SK-N-SH treated with all-trans-retinoic acid at 6 μM for 48 hours (cell line): ENCODE measurements around the gene GEMIN8.

Experiments used
- ATAC-seq: fragments of 200-7000 bp; cut with Tn5 transposase; 3 replicates; pipeline ENCODE4 v1.9.1; 2020; ENCODE audit warnings: mild to moderate bottlenecking, moderate library complexity
- ARNTL ChIP-seq: fragments of 450-650 bp; formaldehyde crosslinking; IDR thresholded peaks from 2 replicates; pipeline ENCODE4 v1.5.0; 2020; ENCODE audit warnings: low read depth, mild to moderate bottlenecking, moderate library complexity, borderline replicate concordance
- BACH2 ChIP-seq: fragments of 250-450 bp; sonication (Bioruptor Pico); IDR thresholded peaks from 2 replicates; pipeline ENCODE4 v1.9.0; 2021; ENCODE audit warnings: mild to moderate bottlenecking, borderline replicate concordance
- CSDC2 ChIP-seq: fragments of 250-450 bp; sonication (Bioruptor Pico); IDR thresholded peaks from 2 replicates; pipeline ENCODE4 v1.5.0; 2020; ENCODE audit warnings: mild to moderate bottlenecking, moderate library complexity
- ESRRG ChIP-seq: fragments of 250-450 bp; sonication (Bioruptor Pico); IDR thresholded peaks from 2 replicates; pipeline ENCODE4 v1.6.1; 2021; ENCODE audit warnings: mild to moderate bottlenecking
- GLIS3 ChIP-seq: fragments of 250-450 bp; sonication (Bioruptor Pico); IDR thresholded peaks from 2 replicates; pipeline ENCODE4 v1.5.0; 2020; ENCODE audit warnings: mild to moderate bottlenecking, moderate library complexity
- ISL1 ChIP-seq: fragments of 250-450 bp; sonication (Bioruptor Pico); IDR thresholded peaks from 2 replicates; pipeline ENCODE4 v2.1.2; 2022; ENCODE audit warnings: mild to moderate bottlenecking, moderate library complexity
- OSR1 ChIP-seq: fragments of 250-450 bp; sonication (Bioruptor Pico); IDR thresholded peaks from 2 replicates; pipeline ENCODE4 v1.8.0; 2022; ENCODE audit warnings: moderate library complexity, mild to moderate bottlenecking, inconsistent platforms
- PPARA ChIP-seq: fragments of 250-450 bp; sonication (Bioruptor Pico); IDR thresholded peaks from 2 replicates; pipeline ENCODE4 v1.5.0; 2020; ENCODE audit warnings: mild to moderate bottlenecking, borderline replicate concordance
- RARB ChIP-seq: fragments of 250-450 bp; sonication (Bioruptor Pico); IDR thresholded peaks from 2 replicates; pipeline ENCODE4 v1.8.0; 2021; ENCODE audit warnings: mild to moderate bottlenecking, moderate library complexity
- SNAI2 ChIP-seq: fragments of 250-450 bp; sonication (Bioruptor Pico); IDR thresholded peaks from 2 replicates; pipeline ENCODE4 v1.5.0; 2020; ENCODE audit warnings: mild to moderate bottlenecking, moderate library complexity
- TCF4 ChIP-seq: fragments of 250-450 bp; sonication (Bioruptor Pico); IDR thresholded peaks from 2 replicates; pipeline ENCODE4 v1.8.0; 2021; ENCODE audit warnings: mild to moderate bottlenecking, moderate library complexity, borderline replicate concordance
- TOX ChIP-seq: fragments of 250-450 bp; sonication (Bioruptor Pico); IDR thresholded peaks from 2 replicates; pipeline ENCODE4 v1.8.0; 2021; ENCODE audit warnings: mild to moderate bottlenecking, moderate library complexity, borderline replicate concordance
- ZC3H10 ChIP-seq: fragments of 250-450 bp; sonication (Bioruptor Pico); IDR thresholded peaks from 2 replicates; pipeline ENCODE4 v1.5.1; 2021; ENCODE audit warnings: mild to moderate bottlenecking, moderate library complexity
- ZFP3 ChIP-seq: fragments of 250-450 bp; sonication (Bioruptor Pico); IDR thresholded peaks from 2 replicates; pipeline ENCODE4 v1.5.0; 2020; ENCODE audit warnings: mild to moderate bottlenecking, moderate library complexity
- ZFP30 ChIP-seq: fragments of 450-650 bp; formaldehyde crosslinking; IDR thresholded peaks from 2 replicates; pipeline ENCODE4 v1.5.0; 2022; ENCODE audit warnings: mild to moderate bottlenecking, moderate library complexity
- ZNF565 ChIP-seq: fragments of 450-650 bp; formaldehyde crosslinking; conservative IDR thresholded peaks from 2 replicates; pipeline ENCODE4 v1.5.0; 2020; ENCODE audit warnings: low read depth, mild to moderate bottlenecking, moderate library complexity
- ZNF70 ChIP-seq: fragments of 450-650 bp; formaldehyde crosslinking; IDR thresholded peaks from 2 replicates; pipeline ENCODE4 v1.5.0; 2020; ENCODE audit warnings: mild to moderate bottlenecking, moderate library complexity
- ZNF8 ChIP-seq: fragments of 450-650 bp; formaldehyde crosslinking; IDR thresholded peaks from 2 replicates; pipeline ENCODE4 v1.5.0; 2020; ENCODE audit warnings: mild to moderate bottlenecking, moderate library complexity
- TF ChIP-seq, protein P1 (sequence below): fragments of 250-450 bp; sonication (Bioruptor Pico); IDR thresholded peaks from 2 replicates; pipeline ENCODE4 v1.8.0; 2021; ENCODE audit warnings: low read depth, mild to moderate bottlenecking, moderate library complexity, borderline replicate concordance
- TF ChIP-seq, protein P2 (sequence below): fragments of 250-450 bp; sonication (Bioruptor Pico); IDR thresholded peaks from 2 replicates; pipeline ENCODE4 v1.5.1; 2020; ENCODE audit warnings: low read depth, mild to moderate bottlenecking, moderate library complexity
- TF ChIP-seq, protein P3 (sequence below): fragments of 250-450 bp; sonication (Bioruptor Pico); IDR thresholded peaks from 2 replicates; pipeline ENCODE4 v1.5.0; 2020; ENCODE audit warnings: mild to moderate bottlenecking, moderate library complexity
- TF ChIP-seq, protein P4 (sequence below): fragments of 250-450 bp; sonication (Bioruptor Pico); IDR thresholded peaks from 2 replicates; pipeline ENCODE4 v1.8.0; 2020; ENCODE audit warnings: mild to moderate bottlenecking, moderate library complexity, borderline replicate concordance

The GEMIN8 gene

DNA sequence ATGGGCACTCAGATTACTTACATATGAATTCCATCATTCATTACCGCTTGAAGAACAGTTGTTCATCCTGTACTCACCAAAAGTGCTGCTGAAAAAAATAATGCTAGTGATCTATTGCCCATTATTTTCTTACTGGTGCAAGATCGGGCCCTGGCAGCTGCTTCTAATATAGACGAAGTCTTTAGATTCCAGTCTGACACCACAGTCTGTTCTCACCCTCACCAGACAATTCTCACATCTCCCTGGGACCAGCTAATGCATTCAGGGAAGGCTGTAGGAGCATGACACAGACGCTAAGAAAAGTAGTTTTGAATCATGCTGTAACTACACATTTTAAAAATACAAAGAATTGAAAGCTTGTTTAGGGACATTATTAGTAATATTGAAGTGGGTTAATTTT lies 13.8 kb downstream of the GEMIN8 start:
- ATAC-seq: peak; percentile 15; the same call in 1 of the 3 replicates
- TF ChIP-seq RARB (CRISPR knock-in tag) (no peak), ISL1 (no peak), ZNF70 (CRISPR knock-in tag) (no peak), ZNF8 (CRISPR knock-in tag) (no peak), GLIS3 (CRISPR knock-in tag) (no peak), ZFP30 (CRISPR knock-in tag) (no peak), ZFP3 (CRISPR knock-in tag) (no peak), OSR1 (CRISPR knock-in tag) (no peak), CSDC2 (no peak), ZNF565 (CRISPR knock-in tag) (no peak), ARNTL (CRISPR knock-in tag) (no peak), PPARA (CRISPR knock-in tag) (no peak), ZC3H10 (CRISPR knock-in tag) (no peak)
- TF ChIP-seq, protein P1, sequence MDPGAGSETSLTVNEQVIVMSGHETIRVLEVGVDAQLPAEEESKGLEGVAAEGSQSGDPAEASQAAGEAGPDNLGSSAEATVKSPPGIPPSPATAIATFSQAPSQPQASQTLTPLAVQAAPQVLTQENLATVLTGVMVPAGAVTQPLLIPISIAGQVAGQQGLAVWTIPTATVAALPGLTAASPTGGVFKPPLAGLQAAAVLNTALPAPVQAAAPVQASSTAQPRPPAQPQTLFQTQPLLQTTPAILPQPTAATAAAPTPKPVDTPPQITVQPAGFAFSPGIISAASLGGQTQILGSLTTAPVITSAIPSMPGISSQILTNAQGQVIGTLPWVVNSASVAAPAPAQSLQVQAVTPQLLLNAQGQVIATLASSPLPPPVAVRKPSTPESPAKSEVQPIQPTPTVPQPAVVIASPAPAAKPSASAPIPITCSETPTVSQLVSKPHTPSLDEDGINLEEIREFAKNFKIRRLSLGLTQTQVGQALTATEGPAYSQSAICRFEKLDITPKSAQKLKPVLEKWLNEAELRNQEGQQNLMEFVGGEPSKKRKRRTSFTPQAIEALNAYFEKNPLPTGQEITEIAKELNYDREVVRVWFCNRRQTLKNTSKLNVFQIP (CRISPR knock-in tag): no peak
- TF ChIP-seq, protein P2, sequence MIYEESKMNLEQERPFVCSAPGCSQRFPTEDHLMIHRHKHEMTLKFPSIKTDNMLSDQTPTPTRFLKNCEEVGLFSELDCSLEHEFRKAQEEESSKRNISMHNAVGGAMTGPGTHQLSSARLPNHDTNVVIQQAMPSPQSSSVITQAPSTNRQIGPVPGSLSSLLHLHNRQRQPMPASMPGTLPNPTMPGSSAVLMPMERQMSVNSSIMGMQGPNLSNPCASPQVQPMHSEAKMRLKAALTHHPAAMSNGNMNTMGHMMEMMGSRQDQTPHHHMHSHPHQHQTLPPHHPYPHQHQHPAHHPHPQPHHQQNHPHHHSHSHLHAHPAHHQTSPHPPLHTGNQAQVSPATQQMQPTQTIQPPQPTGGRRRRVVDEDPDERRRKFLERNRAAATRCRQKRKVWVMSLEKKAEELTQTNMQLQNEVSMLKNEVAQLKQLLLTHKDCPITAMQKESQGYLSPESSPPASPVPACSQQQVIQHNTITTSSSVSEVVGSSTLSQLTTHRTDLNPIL (CRISPR knock-in tag): no peak

DNA sequence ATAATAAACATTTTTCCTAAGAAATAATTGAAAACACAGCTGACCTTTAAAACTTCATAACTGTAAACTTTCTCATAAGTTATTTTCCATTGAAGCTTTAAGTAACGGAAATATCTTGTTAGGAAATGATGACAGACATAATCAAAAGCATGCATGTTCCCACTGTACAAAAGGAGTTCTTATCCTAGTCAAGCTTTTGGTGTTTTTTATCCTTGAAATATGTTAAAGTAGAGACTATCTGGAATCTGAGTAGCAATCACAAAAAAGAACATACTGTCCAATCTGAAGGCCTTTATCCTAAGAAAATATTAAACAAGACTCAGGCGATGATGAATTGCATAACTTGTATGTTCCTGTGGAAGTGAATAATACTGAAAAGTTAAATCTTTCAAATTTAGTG lies 14.4 kb downstream of the GEMIN8 start:
- peak; percentile 77 for ATAC-seq
- TF ChIP-seq ZNF8 (CRISPR knock-in tag) (no peak), ZFP3 (CRISPR knock-in tag) (no peak), ARNTL (CRISPR knock-in tag) (no peak), GLIS3 (CRISPR knock-in tag) (no peak), ESRRG (CRISPR knock-in tag) (no peak), BACH2 (CRISPR knock-in tag) (no peak), CSDC2 (no peak), ZC3H10 (CRISPR knock-in tag) (no peak), ISL1 (no peak), TOX (no peak)
- TF ChIP-seq, protein P3, sequence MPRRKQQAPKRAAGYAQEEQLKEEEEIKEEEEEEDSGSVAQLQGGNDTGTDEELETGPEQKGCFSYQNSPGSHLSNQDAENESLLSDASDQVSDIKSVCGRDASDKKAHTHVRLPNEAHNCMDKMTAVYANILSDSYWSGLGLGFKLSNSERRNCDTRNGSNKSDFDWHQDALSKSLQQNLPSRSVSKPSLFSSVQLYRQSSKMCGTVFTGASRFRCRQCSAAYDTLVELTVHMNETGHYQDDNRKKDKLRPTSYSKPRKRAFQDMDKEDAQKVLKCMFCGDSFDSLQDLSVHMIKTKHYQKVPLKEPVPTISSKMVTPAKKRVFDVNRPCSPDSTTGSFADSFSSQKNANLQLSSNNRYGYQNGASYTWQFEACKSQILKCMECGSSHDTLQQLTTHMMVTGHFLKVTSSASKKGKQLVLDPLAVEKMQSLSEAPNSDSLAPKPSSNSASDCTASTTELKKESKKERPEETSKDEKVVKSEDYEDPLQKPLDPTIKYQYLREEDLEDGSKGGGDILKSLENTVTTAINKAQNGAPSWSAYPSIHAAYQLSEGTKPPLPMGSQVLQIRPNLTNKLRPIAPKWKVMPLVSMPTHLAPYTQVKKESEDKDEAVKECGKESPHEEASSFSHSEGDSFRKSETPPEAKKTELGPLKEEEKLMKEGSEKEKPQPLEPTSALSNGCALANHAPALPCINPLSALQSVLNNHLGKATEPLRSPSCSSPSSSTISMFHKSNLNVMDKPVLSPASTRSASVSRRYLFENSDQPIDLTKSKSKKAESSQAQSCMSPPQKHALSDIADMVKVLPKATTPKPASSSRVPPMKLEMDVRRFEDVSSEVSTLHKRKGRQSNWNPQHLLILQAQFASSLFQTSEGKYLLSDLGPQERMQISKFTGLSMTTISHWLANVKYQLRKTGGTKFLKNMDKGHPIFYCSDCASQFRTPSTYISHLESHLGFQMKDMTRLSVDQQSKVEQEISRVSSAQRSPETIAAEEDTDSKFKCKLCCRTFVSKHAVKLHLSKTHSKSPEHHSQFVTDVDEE (CRISPR knock-in tag): no peak
- TF ChIP-seq, protein P1 (CRISPR knock-in tag): no peak
- TF ChIP-seq, protein P4, sequence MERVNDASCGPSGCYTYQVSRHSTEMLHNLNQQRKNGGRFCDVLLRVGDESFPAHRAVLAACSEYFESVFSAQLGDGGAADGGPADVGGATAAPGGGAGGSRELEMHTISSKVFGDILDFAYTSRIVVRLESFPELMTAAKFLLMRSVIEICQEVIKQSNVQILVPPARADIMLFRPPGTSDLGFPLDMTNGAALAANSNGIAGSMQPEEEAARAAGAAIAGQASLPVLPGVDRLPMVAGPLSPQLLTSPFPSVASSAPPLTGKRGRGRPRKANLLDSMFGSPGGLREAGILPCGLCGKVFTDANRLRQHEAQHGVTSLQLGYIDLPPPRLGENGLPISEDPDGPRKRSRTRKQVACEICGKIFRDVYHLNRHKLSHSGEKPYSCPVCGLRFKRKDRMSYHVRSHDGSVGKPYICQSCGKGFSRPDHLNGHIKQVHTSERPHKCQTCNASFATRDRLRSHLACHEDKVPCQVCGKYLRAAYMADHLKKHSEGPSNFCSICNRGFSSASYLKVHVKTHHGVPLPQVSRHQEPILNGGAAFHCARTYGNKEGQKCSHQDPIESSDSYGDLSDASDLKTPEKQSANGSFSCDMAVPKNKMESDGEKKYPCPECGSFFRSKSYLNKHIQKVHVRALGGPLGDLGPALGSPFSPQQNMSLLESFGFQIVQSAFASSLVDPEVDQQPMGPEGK (CRISPR knock-in tag): no peak

DNA sequence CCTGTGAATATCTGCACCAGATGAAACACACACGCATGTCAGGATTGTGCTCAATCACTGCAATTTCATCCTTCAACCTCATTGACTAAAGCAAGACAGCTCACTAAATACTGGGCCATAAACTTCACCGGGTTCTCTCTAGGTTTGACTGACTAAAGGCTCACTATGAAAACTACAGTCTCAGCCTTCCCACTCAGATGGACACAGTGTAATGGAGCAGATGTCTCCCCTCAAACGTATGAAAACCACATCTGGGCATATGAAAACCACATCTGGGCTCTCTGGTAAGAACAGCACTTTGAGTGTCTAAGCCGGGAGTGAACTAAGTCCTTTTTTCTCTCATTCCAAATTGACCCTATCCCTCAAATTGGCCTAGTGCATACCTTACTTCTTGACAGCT lies 15.2 kb downstream of the GEMIN8 start:
- ATAC-seq: no peak
- TF ChIP-seq CSDC2 (no peak), ARNTL (CRISPR knock-in tag) (no peak), SNAI2 (no peak), ESRRG (CRISPR knock-in tag) (no peak), TCF4 (no peak), ZNF565 (CRISPR knock-in tag) (no peak), ISL1 (no peak), RARB (CRISPR knock-in tag) (no peak), ZFP30 (CRISPR knock-in tag) (no peak), ZNF8 (CRISPR knock-in tag) (no peak), TOX (no peak), GLIS3 (CRISPR knock-in tag) (no peak), BACH2 (CRISPR knock-in tag) (no peak), PPARA (CRISPR knock-in tag) (no peak), OSR1 (CRISPR knock-in tag) (no peak), ZC3H10 (CRISPR knock-in tag) (no peak)
- TF ChIP-seq, protein P2 (CRISPR knock-in tag): no peak
- TF ChIP-seq, protein P1 (CRISPR knock-in tag): no peak
